Fibroblast of skin of left biceps (primary cell): Measurements from ENCODE around the gene SLC9A8.
"Not testable (repeated sequence)": the region's sequence is repeated elsewhere in the genome, so short reads cannot be mapped to it uniquely, and the experiment has no call there.

ENCODE experiments used
- DNase-seq, 2 experiments: peaks; one replicate each; pipeline ENCODE4 v3.0.0-alpha.2; 2013; ENCODE audit warnings: low read depth in 2 of 2

The SLC9A8 gene

GRCh38 chr20:49893242-49894072 is 80.8 kb downstream of the SLC9A8 start:
- DNase-seq = no peak

DNA sequence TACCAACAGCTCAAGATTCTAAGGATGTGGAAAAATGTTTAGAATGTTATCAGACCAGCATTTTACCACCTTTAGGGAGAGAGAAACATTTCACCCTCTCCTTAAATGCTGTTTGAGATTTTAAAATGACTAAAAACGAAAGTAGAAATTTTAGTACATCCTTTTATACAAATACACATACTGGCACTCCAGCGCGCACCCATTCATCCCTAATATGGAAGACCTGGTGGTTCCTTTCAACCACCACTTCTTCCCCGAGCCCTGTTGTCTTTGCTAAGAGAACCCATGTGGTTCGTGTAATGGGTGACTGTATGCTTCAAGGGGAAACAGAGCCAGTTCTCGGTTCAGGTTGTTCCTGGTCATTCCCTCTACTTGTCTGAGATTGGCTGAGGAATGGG is 81.4 kb downstream of the SLC9A8 start:
- DNase-seq = no peak

DNA sequence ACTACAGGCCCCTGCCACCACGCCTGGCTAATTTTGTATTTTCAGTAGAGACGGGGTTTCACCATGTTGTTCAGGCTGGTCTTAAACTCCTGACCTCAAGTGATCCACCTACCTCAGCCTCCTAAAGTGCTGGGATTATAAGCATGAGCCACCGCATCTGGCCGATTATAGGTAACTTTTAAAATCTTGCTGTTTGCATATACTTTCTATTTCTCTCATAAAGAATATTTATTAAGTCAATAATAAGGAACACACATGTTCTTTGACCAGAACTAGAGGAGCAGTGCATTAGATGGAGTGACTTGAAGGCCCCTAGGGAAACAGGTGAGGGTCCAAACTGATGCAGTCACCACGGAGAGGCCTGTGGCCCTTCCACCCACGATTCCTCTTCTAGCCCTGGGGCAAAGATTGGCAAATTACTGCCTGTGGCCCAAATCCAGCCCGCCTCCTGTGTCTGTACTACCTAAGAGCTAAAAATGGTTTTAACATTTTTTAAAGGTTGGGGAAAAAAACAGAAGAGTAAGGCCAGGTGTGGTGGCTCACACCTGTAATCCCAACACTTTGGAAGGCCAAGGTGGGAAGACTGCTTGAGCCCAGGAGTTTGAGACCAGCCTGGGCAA is 83.0 kb downstream of the SLC9A8 start:
- not testable (repeated sequence) for DNase-seq

GRCh38 chr20:49896204-49896603 is 83.6 kb downstream of the SLC9A8 start:
- DNase-seq = no peak

GRCh38 chr20:49899541-49900383 is 87.1 kb downstream of the SLC9A8 start:
- no peak for DNase-seq

GRCh38 chr20:49901588-49901987 is 89.0 kb downstream of the SLC9A8 start:
- no peak for DNase-seq

- no peak for DNase-seq
These were observed 92.0 kb downstream of the SLC9A8 start for GRCh38 chr20:49904440-49905214.

DNA sequence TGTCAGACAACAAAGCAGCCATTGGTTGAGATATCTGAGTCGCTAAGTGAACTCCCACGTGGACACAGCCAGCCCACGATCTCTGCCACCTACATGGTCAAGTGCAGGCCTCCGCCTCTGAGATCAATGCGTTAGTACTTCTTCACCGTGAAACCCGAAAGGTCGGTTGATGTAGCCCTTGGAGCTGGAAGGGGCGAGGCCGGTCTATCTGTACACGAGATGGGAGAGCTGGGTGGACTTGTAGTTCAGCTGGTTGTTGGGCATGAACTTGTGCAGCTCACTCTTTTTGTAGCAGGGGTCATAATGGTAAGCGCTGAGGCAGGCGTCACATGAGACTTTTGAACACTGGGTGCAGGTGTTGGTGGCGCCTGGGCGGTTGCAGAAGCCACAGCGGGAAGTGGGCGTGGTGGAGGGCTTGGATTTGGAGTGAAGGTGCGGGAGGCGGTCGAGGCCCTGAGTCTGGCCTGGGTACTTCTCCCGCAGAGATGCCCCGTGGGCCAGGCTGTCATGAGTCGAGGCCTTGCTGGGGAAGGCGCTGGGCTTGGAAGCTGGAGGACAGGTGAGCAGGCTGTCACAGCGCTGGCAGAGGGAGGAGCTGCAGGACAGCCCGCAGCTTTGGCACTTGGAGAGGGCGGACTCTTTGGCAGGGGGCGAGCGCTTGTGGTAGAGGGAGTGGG is 92.9 kb downstream of the SLC9A8 start:
- DNase-seq = no peak

DNA sequence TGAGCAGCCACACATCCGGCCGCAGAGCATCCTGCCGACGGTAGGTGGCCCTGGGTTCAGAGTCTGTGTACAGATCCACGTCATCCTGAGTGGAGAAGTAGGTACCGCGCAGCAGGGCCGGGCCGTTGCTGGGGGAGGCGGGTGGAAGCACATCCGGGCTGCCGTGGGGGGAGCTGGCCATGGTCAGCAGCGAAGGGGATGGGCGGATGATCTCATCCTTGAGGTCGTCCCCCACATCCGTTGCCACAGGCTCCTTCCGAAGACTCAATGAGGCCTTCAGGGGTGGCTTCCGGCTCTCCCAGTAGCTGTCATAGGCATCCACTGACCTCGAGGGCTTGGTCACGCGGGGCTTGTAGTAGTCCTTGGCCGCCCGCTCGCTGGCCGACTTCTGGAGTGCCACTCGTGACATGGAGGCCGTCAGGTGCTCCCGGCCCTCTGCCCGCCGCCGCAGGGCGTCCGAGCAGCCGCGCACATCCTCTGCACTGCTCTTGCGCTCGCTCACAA is 93.5 kb downstream of the SLC9A8 start:
- DNase-seq = no peak

- no peak for DNase-seq
These were observed 94.1 kb downstream of the SLC9A8 start for GRCh38 chr20:49906615-49907154.

DNA sequence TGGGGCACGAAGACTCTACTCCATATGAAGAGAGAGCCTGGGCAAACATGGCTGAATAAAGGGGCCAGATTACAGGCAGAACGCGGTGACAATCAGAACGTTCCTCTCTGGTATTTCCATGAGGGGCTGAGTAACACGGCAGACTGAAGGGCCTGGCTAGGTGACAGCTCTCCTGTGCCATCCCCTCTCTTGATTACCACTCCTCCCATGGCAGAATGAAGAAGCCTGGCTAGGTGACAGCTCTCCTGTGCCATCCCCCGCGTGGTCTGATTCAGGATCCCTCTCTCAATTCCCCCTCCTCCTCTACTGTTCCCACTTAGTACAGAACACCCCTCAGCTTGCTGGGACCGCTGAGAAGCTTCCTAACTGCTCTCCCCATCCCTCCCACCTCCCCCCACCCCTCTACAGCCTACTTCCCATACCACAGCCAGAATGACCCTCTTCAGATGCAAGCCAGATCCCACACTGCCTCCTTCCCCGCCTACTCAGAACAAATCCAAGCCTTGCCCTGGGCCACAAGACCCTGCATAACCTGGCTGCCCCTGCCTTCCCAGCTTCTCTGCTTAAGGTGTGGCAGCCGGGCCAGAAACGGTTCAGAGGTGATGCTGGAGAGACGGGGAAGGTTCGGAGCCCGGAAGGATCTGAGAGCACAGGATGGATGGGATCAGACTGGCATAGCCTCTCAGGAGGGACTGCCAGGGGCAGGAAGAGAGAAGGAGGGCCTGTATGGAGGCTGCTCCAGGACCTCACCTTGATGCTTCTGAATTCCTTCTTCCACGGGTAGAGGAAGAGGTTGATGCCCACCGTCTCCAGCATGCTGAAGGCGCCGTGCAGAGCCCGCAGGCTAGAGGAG is 95.0 kb downstream of the SLC9A8 start:
- no peak for DNase-seq

- DNase-seq = no peak
These were observed 95.6 kb downstream of the SLC9A8 start for GRCh38 chr20:49908258-49908565.

DNA sequence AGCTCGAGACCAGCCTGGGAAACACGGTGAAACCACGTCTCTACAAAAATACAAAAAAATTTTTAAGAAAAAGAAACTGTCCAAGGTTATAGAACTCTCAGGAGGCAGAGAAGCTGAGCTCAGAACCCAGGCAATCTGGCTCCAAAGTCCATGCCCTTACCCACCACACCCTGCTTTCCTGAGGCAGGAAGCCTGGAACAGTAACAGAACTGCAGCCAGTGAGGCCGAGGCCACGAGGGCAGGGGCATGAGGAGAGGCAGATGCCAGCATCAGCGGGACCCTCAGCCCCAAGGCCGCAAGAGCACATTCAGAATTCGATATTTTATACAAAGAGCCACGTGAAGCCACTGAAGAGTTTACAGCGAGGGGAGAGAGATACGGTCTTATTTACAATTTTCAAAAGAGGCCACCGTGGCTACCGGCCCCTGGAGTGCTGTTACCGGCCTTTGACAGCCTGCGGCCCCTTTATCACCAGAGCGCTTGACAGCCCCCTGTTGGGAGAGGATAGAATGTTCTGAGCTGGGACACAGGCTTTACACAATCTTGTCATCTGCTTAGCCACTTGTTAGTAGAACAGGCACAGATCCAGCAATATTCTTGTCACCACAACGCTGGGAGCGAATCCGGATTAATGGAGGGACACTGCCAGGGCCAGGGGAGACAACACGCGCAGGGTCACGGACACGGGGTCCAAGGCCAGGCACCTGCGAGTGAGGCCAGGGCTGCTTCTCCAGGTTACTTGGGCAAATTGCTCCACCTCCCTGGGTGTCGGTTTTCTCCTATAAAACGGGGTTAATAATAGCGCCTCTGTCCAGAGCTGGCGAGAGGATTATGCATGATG is 97.1 kb downstream of the SLC9A8 start:
- no peak for DNase-seq

GRCh38 chr20:49910340-49910706 is 97.7 kb downstream of the SLC9A8 start:
- DNase-seq = no peak

DNA sequence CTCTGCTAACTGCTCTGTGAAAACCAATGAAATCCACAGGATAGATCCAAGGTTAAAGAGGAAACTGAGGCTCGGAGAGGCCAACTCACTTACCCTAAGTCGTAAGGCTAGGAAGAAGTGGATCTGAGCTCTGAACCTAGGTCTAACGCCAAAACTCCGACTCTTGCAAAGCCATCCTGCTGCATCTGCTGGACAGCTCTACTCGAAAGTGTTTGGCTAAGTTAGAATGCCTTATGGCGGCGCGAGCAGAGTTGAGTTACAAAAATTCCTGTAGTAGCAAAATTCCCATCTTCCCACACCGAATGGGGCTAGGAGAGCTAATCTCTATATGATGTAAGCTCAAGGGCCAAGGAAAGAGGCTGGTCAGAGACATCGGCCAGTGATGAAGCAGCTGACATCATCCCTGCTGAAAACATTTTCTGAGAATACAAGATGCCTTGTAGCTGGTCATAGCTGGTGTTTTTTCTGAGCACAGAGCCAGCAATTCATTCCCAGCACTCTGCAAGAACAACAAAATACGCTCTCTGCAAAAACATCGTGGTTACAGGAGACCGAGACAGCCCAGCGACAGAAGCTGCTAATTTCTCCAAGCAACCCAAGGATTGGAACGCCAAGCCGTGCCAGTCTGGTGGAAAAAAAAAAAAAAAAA is 100.9 kb downstream of the SLC9A8 start:
- DNase-seq = no peak

GRCh38 chr20:49914310-49915117 is 101.9 kb downstream of the SLC9A8 start:
- no peak for DNase-seq

- no peak for DNase-seq
These were observed 102.4 kb downstream of the SLC9A8 start for GRCh38 chr20:49915118-49915379.
